MM.1S (cell line): ENCODE data around the gene GUCY2C.

Experiments used
- DNase-seq: peaks from one replicate; pipeline ENCODE4 v3.0.0-alpha.2; 2015
- H2AFZ ChIP-seq: fragments of 300-600 bp; sonication (generic); 2 replicates; pipeline ENCODE4 v1.6.0; 2016; ENCODE audit warnings: antibody characterized with exemption, low read length
- H3F3A ChIP-seq: fragments of 300-600 bp; sonication (generic); 2 replicates; pipeline ENCODE4 v1.6.1; 2016; ENCODE audit warnings: mild to moderate bottlenecking, antibody characterized with exemption, low read length, moderate library complexity, mixed read lengths; ENCODE audit not compliant: insufficient read depth
- H3K27ac ChIP-seq: fragments of 300-600 bp; sonication (generic); 2 replicates; pipeline ENCODE4 v1.5.1; 2016; ENCODE audit warnings: mild to moderate bottlenecking, low read length
- H3K27me3 ChIP-seq: fragments of 300-600 bp; sonication (generic); replicated peaks from 2 replicates; pipeline ENCODE4 v1.6.0; 2016; ENCODE audit warnings: low read length; ENCODE audit not compliant: insufficient read depth
- H3K36me3 ChIP-seq: fragments of 300-600 bp; sonication (generic); replicated peaks from 2 replicates; pipeline ENCODE4 v1.6.1; 2016; ENCODE audit warnings: mild to moderate bottlenecking, low read length, mixed read lengths; ENCODE audit not compliant: insufficient read depth
- H3K4me1 ChIP-seq: fragments of 300-600 bp; sonication (generic); 2 replicates; pipeline ENCODE4 v1.6.1; 2016; ENCODE audit warnings: low read length, mixed read lengths
- H3K4me2 ChIP-seq: fragments of 300-600 bp; sonication (generic); 2 replicates; pipeline ENCODE4 v1.6.0; 2016; ENCODE audit warnings: low read depth, low read length
- H3K4me3 ChIP-seq: fragments of 300-600 bp; sonication (generic); 2 replicates; pipeline ENCODE4 v1.5.1; 2016; ENCODE audit warnings: low read length, mixed read lengths
- H3K79me2 ChIP-seq: fragments of 300-600 bp; sonication (generic); 2 replicates; pipeline ENCODE4 v1.6.1; 2016; ENCODE audit warnings: mixed run types, low read length, mixed read lengths
- H3K9ac ChIP-seq: fragments of 300-600 bp; sonication (generic); 2 replicates; pipeline ENCODE4 v1.6.1; 2016; ENCODE audit warnings: low read length, mixed read lengths
- H3K9me2 ChIP-seq: fragments of 300-600 bp; sonication (generic); replicated peaks from 2 replicates; pipeline ENCODE4 v1.6.1; 2016; ENCODE audit warnings: mild to moderate bottlenecking, low read length, mixed read lengths; ENCODE audit not compliant: insufficient read depth
- H3K9me3 ChIP-seq: fragments of 300-600 bp; sonication (generic); replicated peaks from 2 replicates; pipeline ENCODE4 v1.6.1; 2016; ENCODE audit warnings: mild to moderate bottlenecking, low read length, mixed read lengths; ENCODE audit not compliant: insufficient read depth
- H4K20me1 ChIP-seq: fragments of 300-600 bp; sonication (generic); 2 replicates; pipeline ENCODE4 v1.6.1; 2016; ENCODE audit warnings: mild to moderate bottlenecking, low read length, moderate library complexity, mixed read lengths; ENCODE audit not compliant: insufficient read depth
- EZH2 ChIP-seq: fragments of 300-600 bp; sonication (generic); optimal IDR thresholded peaks from 2 replicates; pipeline ENCODE3; 2017; ENCODE audit warnings: low read depth, mild to moderate bottlenecking, antibody characterized with exemption, low read length, mixed read lengths
- EZH2phosphoT487 ChIP-seq: fragments of 300-600 bp; sonication (generic); IDR thresholded peaks from 2 replicates; pipeline ENCODE4 v1.6.1; 2018; ENCODE audit warnings: antibody characterized with exemption, low read length
- TF ChIP-seq, protein P1 (sequence below): fragments of 300-600 bp; sonication (generic); IDR thresholded peaks from 2 replicates; pipeline ENCODE4 v1.5.1; 2016; ENCODE audit warnings: antibody characterized with exemption, low read length, mixed read lengths

Gene GUCY2C

DNA sequence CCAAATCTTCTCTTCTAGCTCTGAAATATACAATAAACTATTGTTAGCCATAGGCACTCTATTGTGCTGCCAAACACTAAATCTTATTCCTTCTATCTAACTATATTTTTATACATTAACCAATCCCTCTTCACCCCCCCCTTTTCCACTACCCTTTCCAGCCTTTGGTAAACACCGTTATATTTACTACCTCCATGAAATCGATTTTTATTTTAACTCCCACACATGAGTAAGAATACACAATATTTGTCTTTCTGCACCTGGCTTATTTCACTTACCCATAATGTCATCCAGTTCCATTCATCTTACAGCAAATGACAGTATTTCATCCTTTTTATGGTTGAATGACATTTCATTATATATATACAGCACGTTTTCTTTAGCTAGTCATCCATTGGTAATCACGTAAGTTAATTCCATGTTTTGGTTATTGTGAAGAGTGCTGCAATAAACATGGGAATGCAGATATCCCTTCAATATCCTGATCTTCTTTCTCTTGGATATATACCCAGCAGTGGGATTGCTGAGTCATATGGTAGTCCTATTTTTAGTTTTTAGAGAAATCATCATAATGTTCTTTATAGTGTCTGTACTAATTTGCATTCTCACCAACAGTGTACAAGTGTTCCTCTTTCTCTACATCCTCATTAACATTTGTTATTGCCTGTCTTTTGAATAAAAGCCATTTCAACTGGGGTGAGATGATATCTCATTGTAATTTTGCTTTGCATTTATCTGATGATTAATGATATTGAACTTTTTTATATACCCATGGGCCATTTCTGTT, 94.5 kb downstream of the GUCY2C start:
- no peaks in the 10 kb centered on the region for H3K36me3 ChIP-seq
- no peak overlapping the region for H3K9ac ChIP-seq
- TF ChIP-seq EZH2phosphoT487 (no peak), EZH2 (no peak)
- TF ChIP-seq, protein P1, sequence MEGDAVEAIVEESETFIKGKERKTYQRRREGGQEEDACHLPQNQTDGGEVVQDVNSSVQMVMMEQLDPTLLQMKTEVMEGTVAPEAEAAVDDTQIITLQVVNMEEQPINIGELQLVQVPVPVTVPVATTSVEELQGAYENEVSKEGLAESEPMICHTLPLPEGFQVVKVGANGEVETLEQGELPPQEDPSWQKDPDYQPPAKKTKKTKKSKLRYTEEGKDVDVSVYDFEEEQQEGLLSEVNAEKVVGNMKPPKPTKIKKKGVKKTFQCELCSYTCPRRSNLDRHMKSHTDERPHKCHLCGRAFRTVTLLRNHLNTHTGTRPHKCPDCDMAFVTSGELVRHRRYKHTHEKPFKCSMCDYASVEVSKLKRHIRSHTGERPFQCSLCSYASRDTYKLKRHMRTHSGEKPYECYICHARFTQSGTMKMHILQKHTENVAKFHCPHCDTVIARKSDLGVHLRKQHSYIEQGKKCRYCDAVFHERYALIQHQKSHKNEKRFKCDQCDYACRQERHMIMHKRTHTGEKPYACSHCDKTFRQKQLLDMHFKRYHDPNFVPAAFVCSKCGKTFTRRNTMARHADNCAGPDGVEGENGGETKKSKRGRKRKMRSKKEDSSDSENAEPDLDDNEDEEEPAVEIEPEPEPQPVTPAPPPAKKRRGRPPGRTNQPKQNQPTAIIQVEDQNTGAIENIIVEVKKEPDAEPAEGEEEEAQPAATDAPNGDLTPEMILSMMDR: no peak
- no peaks in the 10 kb centered on the region for H3K27me3 ChIP-seq
- H3K9me3 ChIP-seq: peaks cover 3% of the 10 kb centered on the region; the same call in 1 of the 2 replicates
- no peaks in the 10 kb centered on the region for H3F3A ChIP-seq
- no peaks in the 10 kb centered on the region for H3K79me2 ChIP-seq
- H2AFZ ChIP-seq: no peak overlapping the region
- H4K20me1 ChIP-seq: no peaks in the 10 kb centered on the region
- no peak overlapping the region for H3K27ac ChIP-seq
- H3K4me2 ChIP-seq: no peak overlapping the region
- no peak overlapping the region for H3K4me3 ChIP-seq
- no peaks in the 10 kb centered on the region for H3K4me1 ChIP-seq
- DNase-seq: no peak
- H3K9me2 ChIP-seq: no peaks in the 10 kb centered on the region

DNA sequence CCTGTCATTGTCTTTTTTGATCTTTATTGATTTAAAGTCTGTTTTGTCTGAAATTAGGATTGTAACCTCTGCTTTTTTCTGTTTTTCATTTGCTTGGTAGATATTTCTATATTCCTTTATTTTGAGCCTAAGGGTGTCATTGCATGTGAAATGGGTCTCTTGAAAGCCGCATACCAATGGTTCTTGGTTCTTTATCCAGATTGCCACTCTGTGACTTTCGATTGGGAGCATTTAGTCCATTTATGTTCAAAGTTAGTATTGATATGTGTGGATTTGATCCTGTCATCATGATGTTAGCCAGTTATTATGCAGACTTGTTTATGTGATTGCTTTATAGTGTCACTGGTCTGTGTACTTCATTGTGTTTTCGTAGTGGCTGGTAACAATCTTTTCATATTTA, 98.9 kb downstream of the GUCY2C start:
- no peaks in the 10 kb centered on the region for H3K9me2 ChIP-seq
- H3K27ac ChIP-seq: no peak overlapping the region
- no peaks in the 10 kb centered on the region for H3K9me3 ChIP-seq
- no peak overlapping the region for H3K9ac ChIP-seq
- no peaks in the 10 kb centered on the region for H3K36me3 ChIP-seq
- no peak overlapping the region for H3K4me3 ChIP-seq
- DNase-seq: no peak
- no peak overlapping the region for H3K4me2 ChIP-seq
- no peaks in the 10 kb centered on the region for H3K4me1 ChIP-seq
- no peaks in the 10 kb centered on the region for H4K20me1 ChIP-seq
- H3K27me3 ChIP-seq: no peaks in the 10 kb centered on the region
- H3F3A ChIP-seq: no peaks in the 10 kb centered on the region
- TF ChIP-seq EZH2: no peak
- no peak for TF ChIP-seq EZH2phosphoT487
- TF ChIP-seq, protein P1: no peak
- no peaks in the 10 kb centered on the region for H3K79me2 ChIP-seq
- no peak overlapping the region for H2AFZ ChIP-seq

DNA sequence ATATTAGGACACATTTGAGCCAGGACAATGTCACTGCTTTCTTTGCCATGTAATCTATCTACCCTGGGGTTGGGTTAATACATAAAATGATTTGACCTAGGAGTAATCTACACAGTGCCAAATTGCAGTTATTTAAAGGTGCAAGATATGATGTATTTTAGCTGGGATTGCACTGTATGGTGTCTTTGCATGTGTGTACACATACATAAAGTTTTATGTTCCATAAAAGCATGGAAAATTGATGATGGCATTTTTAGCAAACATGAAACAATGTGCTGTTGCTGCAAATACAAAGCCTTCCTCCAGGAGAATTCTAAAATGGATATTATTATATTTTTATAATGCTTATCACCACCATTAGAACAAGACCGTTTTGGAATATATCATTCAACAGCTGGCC, 104.7 kb downstream of the GUCY2C start:
- Histone ChIP-seq H2AFZ (no peak overlapping the region), H3K36me3 (no peaks in the 10 kb centered on the region), H3K27me3 (no peaks in the 10 kb centered on the region), H3K4me3 (no peak overlapping the region), H3K9ac (no peak overlapping the region), H3K9me2 (no peaks in the 10 kb centered on the region), H3K79me2 (no peaks in the 10 kb centered on the region), H3K9me3 (no peaks in the 10 kb centered on the region), H3K27ac (no peak overlapping the region), H3K4me1 (no peaks in the 10 kb centered on the region), H3K4me2 (no peak overlapping the region), H3F3A (no peaks in the 10 kb centered on the region), H4K20me1 (no peaks in the 10 kb centered on the region)
- no peak for TF ChIP-seq EZH2phosphoT487
- TF ChIP-seq EZH2: no peak
- TF ChIP-seq, protein P1: no peak
- DNase-seq: no peak
